ENCODE measurements around the gene TRIM71.

GRCh38 chr3:32797776-32798175 is 20.0 kb upstream of the TRIM71 start:
- TF ChIP-seq CTCF (IDR thresholded peaks at IDR 0.05) (no peak), POLR2A (IDR thresholded peaks at IDR 0.05) (no peak)
